ENCODE results near the gene SLC43A2. TPM values are rescaled to one million over a fixed set of nuclear protein-coding genes. Genes with fewer than 3 reads are reported as not detected.

The SLC43A2 gene
- polyA plus RNA-seq, 1 of the 3 experiments (the other 2 are of a cell fraction) = 9.8 TPM

- H3K9me3 ChIP-seq = no peaks in the 10 kb centered on the region
- no peak for DNase-seq
- WGBS (ENCODE audit: low lambda C conversion rate) = 79% methylated on average over 12 of the region's 15 CpGs
- no peaks in the 10 kb centered on the region for H3K36me3 ChIP-seq (replicated peaks in 1 of 2; ENCODE audit: control insufficient read depth in 1 of 2, insufficient read depth in 2 of 2, low read length in 1 of 2)
- peak overlapping the region; percentile 12 for H3K4me2 ChIP-seq
- no peak overlapping the region for H3K4me3 ChIP-seq (ENCODE audit: low read depth in 2 of 2, low read length in 1 of 2)
- H2AFZ ChIP-seq (ENCODE audit: low read depth) = no peak overlapping the region
- no peaks in the 10 kb centered on the region for H3K27me3 ChIP-seq (ENCODE audit: insufficient read depth)
- H3F3A ChIP-seq (replicated peaks; ENCODE audit: insufficient read depth) = peaks cover 5% of the 10 kb centered on the region
- ChIA-PET POLR2A (interaction anchor here (1.0 kb wide), 1 partner anchor 70 kb away, joined by 3 read pairs; no protein-coding TSS in a partner anchor), CTCF (interaction anchor here (1.2 to 1.6 kb wide), 5 partner anchors 15 to 247 kb away, joined by 3 to 14 read pairs (median 4); partner anchors contain the start of gene SLC43A2)
- no peaks in the 10 kb centered on the region for H3K9me2 ChIP-seq
- H4K20me1 ChIP-seq (ENCODE audit: insufficient read depth) = no peaks in the 10 kb centered on the region
- H3K27ac ChIP-seq (ENCODE audit: low read depth in 2 of 2, low read length in 1 of 2) = no peak overlapping the region
- peaks cover 13 to 28% of the 10 kb centered on the region in 2 experiments; a peak in 2 of 4 replicates for H3K4me1 ChIP-seq (ENCODE audit: control insufficient read depth in 1 of 2, insufficient read depth in 2 of 2, low read depth in 1 of 2, low read length in 1 of 2)
- TF ChIP-seq FOSL2 (IDR thresholded peaks at IDR 0.05; ENCODE audit: borderline replicate concordance, low read depth) (peak; percentile 49; the same call in 1 of the 2 replicates), NFIC (IDR thresholded peaks at IDR 0.05; ENCODE audit: borderline replicate concordance) (no peak), POLR2AphosphoS5 (IDR thresholded peaks at IDR 0.05; ENCODE audit: low read depth, low read length) (no peak)
- no peaks in the 10 kb centered on the region for H3K79me2 ChIP-seq (ENCODE audit: insufficient read depth)
- no peak overlapping the region for H3K9ac ChIP-seq
Observed at GRCh38 chr17:1644493-1645206, 16.0 kb upstream of the SLC43A2 start.

GRCh38 chr17:1643999-1644492 lies 15.4 kb upstream of the SLC43A2 start:
- Histone ChIP-seq H3K4me2 (peak overlapping the region; percentile 12; the same call in 1 of the 2 replicates), H3K9me3 (no peaks in the 10 kb centered on the region), H3K36me3 (replicated peaks in 1 of 2; ENCODE audit: control insufficient read depth in 1 of 2, insufficient read depth in 2 of 2, low read length in 1 of 2) (no peaks in the 10 kb centered on the region), H3K9ac (no peak overlapping the region), H2AFZ (ENCODE audit: low read depth) (no peak overlapping the region), H3K9me2 (no peaks in the 10 kb centered on the region), H3K27me3 (ENCODE audit: insufficient read depth) (no peaks in the 10 kb centered on the region), H3K4me1 (ENCODE audit: control insufficient read depth in 1 of 2, insufficient read depth in 2 of 2, low read depth in 1 of 2, low read length in 1 of 2) (peaks cover 13 to 31% of the 10 kb centered on the region in 2 experiments; a peak in 2 of 4 replicates), H3F3A (replicated peaks; ENCODE audit: insufficient read depth) (peaks cover 5% of the 10 kb centered on the region), H3K4me3 (ENCODE audit: low read depth in 2 of 2, low read length in 1 of 2) (peak overlapping the region in 1 of 2 experiments; percentile 46; a peak in 1 of 4 replicates), H3K79me2 (ENCODE audit: insufficient read depth) (no peaks in the 10 kb centered on the region), H4K20me1 (ENCODE audit: insufficient read depth) (no peaks in the 10 kb centered on the region), H3K27ac (ENCODE audit: low read depth in 2 of 2, low read length in 1 of 2) (no peak overlapping the region)
- ChIA-PET POLR2A (interaction anchor here (1.0 kb wide), 1 partner anchor 70 kb away, joined by 3 read pairs; no protein-coding TSS in a partner anchor), CTCF (interaction anchor here (0.9 to 1.6 kb wide), 8 partner anchors 12 to 247 kb away, joined by 3 to 14 read pairs (median 4); partner anchors contain the start of genes INPP5K and SLC43A2)
- 100% methylated on average over 3 of the region's 13 CpGs for WGBS (ENCODE audit: low lambda C conversion rate)
- DNase-seq = no peak
- no peak for TF ChIP-seq REST (IDR thresholded peaks at IDR 0.05; ENCODE audit: low read depth, low read length)
- TF ChIP-seq TCF12 (IDR thresholded peaks at IDR 0.05) = no peak
- no peak for TF ChIP-seq GATA2 (CRISPR knock-in tag; IDR thresholded peaks at IDR 0.05)
- no peak for TF ChIP-seq SMC3 (IDR thresholded peaks at IDR 0.05; ENCODE audit: low read depth, low read length)
- TF ChIP-seq ZBTB33 (IDR thresholded peaks at IDR 0.05; ENCODE audit: borderline replicate concordance, low read depth) = no peak
- TF ChIP-seq CHD2 (IDR thresholded peaks at IDR 0.05; ENCODE audit: low read length, partially characterized antibody) = no peak
- no peak for TF ChIP-seq IRF3 (IDR thresholded peaks at IDR 0.05; ENCODE audit: low read depth, low read length)
- TF ChIP-seq POLR2AphosphoS5 (IDR thresholded peaks at IDR 0.05; ENCODE audit: low read depth, low read length) = no peak
- no peak for TF ChIP-seq TAF1 (IDR thresholded peaks at IDR 0.05; ENCODE audit: borderline replicate concordance, low read depth, low read length)
- no peak for TF ChIP-seq USF2 (IDR thresholded peaks at IDR 0.05; ENCODE audit: borderline replicate concordance, low read depth, low read length)
- no peak for TF ChIP-seq GABPA (IDR thresholded peaks at IDR 0.05; ENCODE audit: low read depth)
- no peak for TF ChIP-seq RAD21 (IDR thresholded peaks at IDR 0.05; ENCODE audit: low read length)
- TF ChIP-seq TEAD4 (IDR thresholded peaks at IDR 0.05; ENCODE audit: borderline replicate concordance, insufficient read depth) = no peak
- TF ChIP-seq FOXJ3 (CRISPR knock-in tag; IDR thresholded peaks at IDR 0.05) = no peak
- no peak for TF ChIP-seq MAX (IDR thresholded peaks at IDR 0.05; ENCODE audit: low read depth)
- TF ChIP-seq ELF1 (IDR thresholded peaks at IDR 0.05) = no peak

All from SK-N-SH (cell line).